Sciatic nerve (tissue), 2 donors: ENCODE measurements around the gene LRRC8C. TPM values are rescaled to one million over a fixed set of nuclear protein-coding genes. Genes with fewer than 3 reads are reported as not detected.

Experiments used
- ATAC-seq: fragments of 200-7000 bp; cut with Tn5 transposase; one replicate; pipeline ENCODE4 v1.9.1; 2020; ENCODE audit warnings: mild to moderate bottlenecking, moderate library complexity
- DNase-seq: peaks from one replicate; pipeline ENCODE4 v3.0.0-alpha.2; 2020; ENCODE audit warnings: low spot score
- intact Hi-C: fragments of 100-400 bp; cut with DNase I; formaldehyde crosslinking; loops from one replicate; pipeline ENCODE4 v1.14.2; 2022
- total RNA-seq: library from RNA; stranded (reverse); fragmentation: NEBNext Ultra II Directional; extraction: Animal tissue kit (Norgen Biotek cat#: 25700); gene quantifications from one replicate; pipeline ENCODE4 v1.2.1, GENCODE V29; 2021
- donor health status: DM: no; HTN: no; CAD: no.
- donor health status: DM: no; HTN: no; CAD: no.

Gene LRRC8C
- total RNA-seq, 1 donor from 2014 or later: 19.6 TPM

GRCh38 chr1:89606227-89606980, 26.5 kb upstream of the LRRC8C start:
- DNase-seq (no peak), ATAC-seq (no peak)
- intact Hi-C loops: no loop called here

GRCh38 chr1:89607156-89607555, 25.8 kb upstream of the LRRC8C start:
- DNase-seq (no peak), ATAC-seq (no peak)
- intact Hi-C loops: no loop called here

GRCh38 chr1:89607586-89608318, 25.2 kb upstream of the LRRC8C start:
- intact Hi-C loops: no loop called here
- DNase-seq (no peak), ATAC-seq (no peak)

- DNase-seq (no peak), ATAC-seq (peak; percentile 40)
- intact Hi-C loops: no loop called here
These were observed 24.5 kb upstream of the LRRC8C start for GRCh38 chr1:89608319-89608983.

- intact Hi-C loops: no loop called here
- peak; percentile 41 for ATAC-seq
- no peak for DNase-seq
These were observed 23.8 kb upstream of the LRRC8C start for GRCh38 chr1:89608984-89609725.

- DNase-seq: no peak
- ATAC-seq: peak; percentile 34
- intact Hi-C loops: no loop called here
These were observed 23.0 kb upstream of the LRRC8C start for GRCh38 chr1:89609781-89610456.

- DNase-seq (no peak), ATAC-seq (peak; percentile 22)
- intact Hi-C loops: no loop called here
These were observed 22.4 kb upstream of the LRRC8C start for GRCh38 chr1:89610457-89611011.

- intact Hi-C loops: no loop called here
- no peak for DNase-seq
- ATAC-seq: no peak
These were observed 21.2 kb upstream of the LRRC8C start for GRCh38 chr1:89611721-89612120.

GRCh38 chr1:89613928-89614327, 19.0 kb upstream of the LRRC8C start:
- intact Hi-C loops: no loop called here
- ATAC-seq (no peak), DNase-seq (no peak)

- ATAC-seq (peak; percentile 44), DNase-seq (no peak)
- intact Hi-C loops: no loop called here
These were observed 17.0 kb upstream of the LRRC8C start for GRCh38 chr1:89615676-89616598.

GRCh38 chr1:89616844-89617627, 15.9 kb upstream of the LRRC8C start:
- ATAC-seq: no peak
- intact Hi-C loops: no loop called here

GRCh38 chr1:89620664-89621063, 12.3 kb upstream of the LRRC8C start:
- no peak for ATAC-seq
- DNase-seq: no peak
- intact Hi-C loops: no loop called here

More at GRCh38 chr1:89616844-89617627, 15.9 kb upstream of the LRRC8C start:
- no peak for DNase-seq

- ATAC-seq (no peak), DNase-seq (no peak)
- intact Hi-C loops: no loop called here
These were observed 10.0 kb upstream of the LRRC8C start for GRCh38 chr1:89622895-89623294.

- ATAC-seq (no peak), DNase-seq (no peak)
- intact Hi-C loops: no loop called here
These were observed 8.6 kb upstream of the LRRC8C start for GRCh38 chr1:89624314-89624713.

GRCh38 chr1:89624715-89625323, 8.1 kb upstream of the LRRC8C start:
- DNase-seq: no peak
- ATAC-seq: no peak
- intact Hi-C loops: no loop called here

- DNase-seq (no peak), ATAC-seq (no peak)
- intact Hi-C loops: no loop called here
These were observed 5.3 kb upstream of the LRRC8C start for GRCh38 chr1:89627596-89627962.
